HL-60 (cell line): ENCODE data around the gene PADI4.

Experiments used
- DNase-seq, 2 experiments: peaks; one replicate each; pipeline ENCODE4 v3.0.0-alpha.2; 2010 to 2020; ENCODE audit warnings: low read depth in 1 of 2, low spot score in 1 of 2
- H3K27ac ChIP-seq: fragments of 250-450 bp; sonication (Bioruptor Pico); replicated peaks from 2 replicates; pipeline ENCODE4 v1.5.1; 2020; ENCODE audit warnings: mild to moderate bottlenecking, moderate library complexity
- H3K27me3 ChIP-seq: fragments of 250-450 bp; sonication (Bioruptor Pico); 2 replicates; pipeline ENCODE4 v1.5.1; 2021; ENCODE audit warnings: mild to moderate bottlenecking, moderate library complexity; ENCODE audit not compliant: insufficient read depth, poor library complexity, severe bottlenecking
- H3K4me3 ChIP-seq: replicated peaks from 2 replicates; pipeline ENCODE4 v1.5.1; 2011; ENCODE audit warnings: mild to moderate bottlenecking, control low read depth, low read length; ENCODE audit not compliant: insufficient read depth
- CTCF ChIP-seq: IDR thresholded peaks from one replicate; pipeline ENCODE4 v1.5.1; 2011; ENCODE audit warnings: low read length, control low read depth, inconsistent platforms; ENCODE audit not compliant: insufficient read depth
- GABPA ChIP-seq: IDR thresholded peaks from 2 replicates; pipeline ENCODE4 v1.6.1; 2012; ENCODE audit warnings: low read depth
- POLR2AphosphoS5 ChIP-seq: IDR thresholded peaks from 2 replicates; pipeline ENCODE4 v1.6.1; 2012; ENCODE audit warnings: low read depth
- REST ChIP-seq: IDR thresholded peaks from 2 replicates; pipeline ENCODE4 v1.6.1; 2012; ENCODE audit warnings: low read depth; ENCODE audit not compliant: insufficient replicate concordance
- SPI1 ChIP-seq: IDR thresholded peaks from 2 replicates; pipeline ENCODE4 v1.6.1; 2012; ENCODE audit warnings: low read depth, mild to moderate bottlenecking, borderline replicate concordance

PADI4 gene

GRCh38 chr1:17400725-17401341, 92.8 kb downstream of the PADI4 start:
- H3K27me3 ChIP-seq, result no peaks in the 10 kb centered on the region
- TF ChIP-seq GABPA (no peak), CTCF (no peak), REST (no peak), POLR2AphosphoS5 (no peak), SPI1 (no peak)
- H3K27ac ChIP-seq, result no peak overlapping the region
- no peak overlapping the region for H3K4me3 ChIP-seq
- DNase-seq, result no peak

- no peaks in the 10 kb centered on the region for H3K27me3 ChIP-seq
- TF ChIP-seq GABPA, result no peak
- TF ChIP-seq CTCF, result no peak
- TF ChIP-seq SPI1, result no peak
- no peak for TF ChIP-seq REST
- no peak for TF ChIP-seq POLR2AphosphoS5
- H3K4me3 ChIP-seq, result no peak overlapping the region
- no peak overlapping the region for H3K27ac ChIP-seq
- no peak for DNase-seq
These were observed 93.8 kb downstream of the PADI4 start for GRCh38 chr1:17401841-17402240.

- no peaks in the 10 kb centered on the region for H3K27me3 ChIP-seq
- no peak for TF ChIP-seq CTCF
- no peak for TF ChIP-seq POLR2AphosphoS5
- TF ChIP-seq REST, result no peak
- TF ChIP-seq SPI1, result no peak
- no peak for TF ChIP-seq GABPA
- no peak for DNase-seq
- no peak overlapping the region for H3K27ac ChIP-seq
- H3K4me3 ChIP-seq, result no peak overlapping the region
These were observed 95.1 kb downstream of the PADI4 start for GRCh38 chr1:17403081-17403480.
